Measurements from ENCODE around the gene F13A1.

Gene F13A1

GRCh38 chr6:6125495-6125894 is 195.0 kb downstream of the F13A1 start:
- Histone ChIP-seq H3K27ac (ENCODE audit: insufficient read depth, low read depth, low read length, poor library complexity, severe bottlenecking) (no peak overlapping the region), H3K4me3 (ENCODE audit: insufficient read depth, low read depth, low read length) (no peak overlapping the region), H3K27me3 (ENCODE audit: control insufficient read depth, insufficient read depth, low read length, poor library complexity, severe bottlenecking) (no peaks in the 10 kb centered on the region), H3K4me1 (ENCODE audit: control insufficient read depth, insufficient read depth, low read length) (no peaks in the 10 kb centered on the region), H3K9me3 (ENCODE audit: control insufficient read depth, low read length) (no peaks in the 10 kb centered on the region), H3K36me3 (ENCODE audit: control insufficient read depth, insufficient read depth, low read length) (no peaks in the 10 kb centered on the region)
- WGBS, 2 experiments, result 91 to 98% methylated on average over 3 of the region's 3 CpGs

GRCh38 chr6:6123803-6124202 is 196.7 kb downstream of the F13A1 start:
- no peak overlapping the region for H3K4me3 ChIP-seq (ENCODE audit: insufficient read depth, low read depth, low read length)
- no peaks in the 10 kb centered on the region for H3K4me1 ChIP-seq (ENCODE audit: control insufficient read depth, insufficient read depth, low read length)
- no peak overlapping the region for H3K27ac ChIP-seq (ENCODE audit: insufficient read depth, low read depth, low read length, poor library complexity, severe bottlenecking)
- WGBS, 2 experiments, result 60 to 62% methylated on average over 3 of the region's 3 CpGs
- no peaks in the 10 kb centered on the region for H3K27me3 ChIP-seq (ENCODE audit: control insufficient read depth, insufficient read depth, low read length, poor library complexity, severe bottlenecking)
- no peaks in the 10 kb centered on the region for H3K36me3 ChIP-seq (ENCODE audit: control insufficient read depth, insufficient read depth, low read length)
- H3K9me3 ChIP-seq (ENCODE audit: control insufficient read depth, low read length), result no peaks in the 10 kb centered on the region

- Histone ChIP-seq H3K27me3 (ENCODE audit: control insufficient read depth, insufficient read depth, low read length, poor library complexity, severe bottlenecking) (no peaks in the 10 kb centered on the region), H3K4me3 (ENCODE audit: insufficient read depth, low read depth, low read length) (no peak overlapping the region), H3K36me3 (ENCODE audit: control insufficient read depth, insufficient read depth, low read length) (no peaks in the 10 kb centered on the region), H3K4me1 (ENCODE audit: control insufficient read depth, insufficient read depth, low read length) (no peaks in the 10 kb centered on the region), H3K9me3 (ENCODE audit: control insufficient read depth, low read length) (no peaks in the 10 kb centered on the region), H3K27ac (ENCODE audit: insufficient read depth, low read depth, low read length, poor library complexity, severe bottlenecking) (no peak overlapping the region)
- 92 to 97% methylated on average over 1 of the region's 1 CpG for WGBS, 2 experiments
These were observed 198.5 kb downstream of the F13A1 start for GRCh38 chr6:6121943-6122342.

- no peak overlapping the region for H3K4me3 ChIP-seq (ENCODE audit: insufficient read depth, low read depth, low read length)
- H3K36me3 ChIP-seq (ENCODE audit: control insufficient read depth, insufficient read depth, low read length), result no peaks in the 10 kb centered on the region
- H3K4me1 ChIP-seq (ENCODE audit: control insufficient read depth, insufficient read depth, low read length), result no peaks in the 10 kb centered on the region
- H3K27me3 ChIP-seq (ENCODE audit: control insufficient read depth, insufficient read depth, low read length, poor library complexity, severe bottlenecking), result no peaks in the 10 kb centered on the region
- H3K27ac ChIP-seq (ENCODE audit: insufficient read depth, low read depth, low read length, poor library complexity, severe bottlenecking), result no peak overlapping the region
- no peaks in the 10 kb centered on the region for H3K9me3 ChIP-seq (ENCODE audit: control insufficient read depth, low read length)
These were observed 214.9 kb downstream of the F13A1 start for GRCh38 chr6:6105472-6106036.
